PC-3 (cell line): Measurements from ENCODE around the gene ULBP2. TPM values are rescaled to one million over a fixed set of nuclear protein-coding genes. Genes with fewer than 3 reads are reported as not detected.
A peak's percentile ranks its signal among the peaks of the same experiment; 100 is the strongest.
"Not testable (repeated sequence)": the region's sequence is repeated elsewhere in the genome, so short reads cannot be mapped to it uniquely, and the experiment has no call there.

Experiments used
- ATAC-seq: fragments of 200-7000 bp; cut with Tn5 transposase; 2 replicates; pipeline ENCODE4 v1.9.1; 2020; ENCODE audit warnings: mild to moderate bottlenecking, moderate library complexity
- BruUV-seq: library from RNA; stranded (reverse); fragments of 400-500 nt; replicated peaks from 2 replicates; lab custom pipeline; 2021; lab: Mats Ljungman, UMichigan
- CTCF ChIA-PET: fragments of 300-600 bp; sonication (Branson Sonifier 250); formaldehyde crosslinking; loops from one replicate; lab custom pipeline; 2022; ENCODE audit warnings: antibody characterized with exemption; lab: Charles Lee
- POLR2A ChIA-PET: fragments of 300-600 bp; sonication (Branson Sonifier 250); formaldehyde crosslinking; loops from one replicate; lab custom pipeline; 2022; ENCODE audit warnings: antibody characterized with exemption; ENCODE audit not compliant: unreplicated experiment; lab: Charles Lee
- DNase-seq: peaks from one replicate; pipeline ENCODE4 v3.0.0-alpha.2; 2015
- H2AFZ ChIP-seq: fragments of 300-600 bp; sonication (generic); 2 replicates; pipeline ENCODE4 v1.6.0; 2016; ENCODE audit warnings: antibody characterized with exemption, low read length
- H3F3A ChIP-seq: fragments of 300-600 bp; sonication (generic); one replicate; pipeline ENCODE4 v1.6.0; 2017; ENCODE audit warnings: antibody characterized with exemption, low read length, control low read depth, mild to moderate bottlenecking; ENCODE audit not compliant: unreplicated experiment
- H3K27ac ChIP-seq: fragments of 300-600 bp; sonication (generic); 2 replicates; pipeline ENCODE4 v1.5.1; 2016; ENCODE audit warnings: mild to moderate bottlenecking, low read length
- H3K27me3 ChIP-seq: fragments of 300-600 bp; sonication (generic); 2 replicates; pipeline ENCODE4 v1.6.1; 2016; ENCODE audit warnings: low read length, mixed read lengths
- H3K36me3 ChIP-seq: fragments of 300-600 bp; sonication (generic); 2 replicates; pipeline ENCODE4 v1.6.1; 2016; ENCODE audit warnings: low read depth, mixed run types, low read length, mixed read lengths
- H3K4me1 ChIP-seq: fragments of 300-600 bp; sonication (generic); 2 replicates; pipeline ENCODE4 v1.5.1; 2016; ENCODE audit warnings: low read length; ENCODE audit not compliant: insufficient read depth
- H3K4me2 ChIP-seq: fragments of 300-600 bp; sonication (generic); 2 replicates; pipeline ENCODE4 v1.6.0; 2016; ENCODE audit warnings: low read length
- H3K4me3 ChIP-seq: fragments of 300-600 bp; sonication (generic); 2 replicates; pipeline ENCODE4 v1.5.1; 2016; ENCODE audit warnings: mild to moderate bottlenecking, low read length, mixed read lengths
- H3K79me2 ChIP-seq: fragments of 300-600 bp; sonication (generic); 2 replicates; pipeline ENCODE4 v1.6.1; 2017; ENCODE audit warnings: low read length, mixed read lengths
- H3K9ac ChIP-seq: fragments of 300-600 bp; sonication (generic); 2 replicates; pipeline ENCODE4 v1.6.0; 2016; ENCODE audit warnings: mild to moderate bottlenecking, low read length
- H3K9me2 ChIP-seq: fragments of 300-600 bp; sonication (generic); replicated peaks from 2 replicates; pipeline ENCODE4 v1.6.1; 2016; ENCODE audit warnings: mixed run types, low read length, mixed read lengths
- H3K9me3 ChIP-seq: fragments of 300-600 bp; sonication (generic); 2 replicates; pipeline ENCODE4 v1.6.1; 2016; ENCODE audit warnings: low read length, mixed read lengths
- H4K20me1 ChIP-seq: fragments of 300-600 bp; sonication (generic); 2 replicates; pipeline ENCODE4 v1.6.1; 2016; ENCODE audit warnings: low read length, mixed read lengths
- EZH2 ChIP-seq: fragments of 300-600 bp; sonication (generic); IDR thresholded peaks from one replicate; pipeline ENCODE4 v1.6.1; 2017; ENCODE audit warnings: antibody characterized with exemption, mild to moderate bottlenecking, low read length; ENCODE audit not compliant: unreplicated experiment
- EZH2phosphoT487 ChIP-seq: fragments of 300-600 bp; sonication (generic); IDR thresholded peaks from 2 replicates; pipeline ENCODE4 v1.6.1; 2018; ENCODE audit warnings: mild to moderate bottlenecking, antibody characterized with exemption, low read length, borderline replicate concordance
- intact Hi-C: fragments of 100-400 bp; cut with micrococcal nuclease; formaldehyde crosslinking; loops from 2 replicates; pipeline ENCODE4 v1.9.0; 2023
- total RNA-seq: library from RNA; depleted of rRNA; stranded (reverse); fragments of >200 nt; gene quantifications from 2 replicates; pipeline ENCODE4 v1.2.3, GENCODE V29; 2014
- TF ChIP-seq, protein P1 (sequence below): fragments of 300-600 bp; sonication (generic); conservative IDR thresholded peaks from 2 replicates; pipeline ENCODE4 v1.5.1; 2017; ENCODE audit warnings: antibody characterized with exemption, low read depth, mild to moderate bottlenecking, low read length

The ULBP2 gene
- total RNA-seq, 1 experiment from 2014 or later, result 8.1 TPM

DNA sequence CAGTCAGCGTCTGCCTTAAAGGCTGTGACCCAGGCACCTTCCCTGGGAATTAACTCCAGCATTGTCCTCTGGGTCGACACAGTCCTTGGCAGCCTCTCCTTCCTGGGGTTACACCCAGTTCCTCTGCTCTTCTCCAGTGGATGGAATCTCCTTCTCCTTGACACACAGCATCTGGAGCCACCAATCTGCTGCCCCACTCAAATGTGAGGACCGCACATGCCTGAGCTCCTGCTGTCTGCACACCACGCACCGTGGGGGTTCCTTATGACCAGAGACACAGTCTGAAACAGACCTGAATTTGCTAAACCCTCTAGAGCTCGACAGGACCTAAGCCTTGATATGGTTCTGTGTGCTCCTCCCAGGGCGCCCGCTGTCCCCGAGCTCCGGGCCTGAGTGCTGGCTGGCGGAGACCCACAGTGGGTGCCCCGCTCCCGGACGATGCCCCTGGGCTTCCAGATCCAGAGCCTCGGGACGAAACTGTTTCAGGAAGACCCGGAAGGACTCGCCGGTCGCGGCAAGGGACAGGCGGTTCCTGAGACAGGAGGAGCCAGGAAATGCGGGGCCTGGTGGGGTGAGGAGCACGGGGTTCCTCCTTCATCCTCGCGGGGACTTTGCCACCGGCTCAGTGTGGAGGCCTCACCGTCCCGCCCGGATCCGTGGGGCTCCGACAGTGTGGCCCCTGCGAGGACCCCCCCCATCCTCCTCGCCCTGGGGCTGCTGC is 16.4 kb upstream of the ULBP2 start:
- Histone ChIP-seq H3K9me3 (no peaks in the 10 kb centered on the region), H3K4me3 (peak overlapping the region; percentile 69), H3K4me2 (peak overlapping the region; percentile 80), H3F3A (no peaks in the 10 kb centered on the region), H3K4me1 (peaks cover 8% of the 10 kb centered on the region; the same call in 1 of the 2 replicates), H3K79me2 (no peaks in the 10 kb centered on the region), H3K9ac (0 out of 2 replicates have a peak overlapping the region, but pooled peaks have one; percentile 20), H4K20me1 (no peaks in the 10 kb centered on the region), H3K27me3 (no peaks in the 10 kb centered on the region), H2AFZ (peak overlapping the region; percentile 86), H3K27ac (no peak overlapping the region), H3K36me3 (no peaks in the 10 kb centered on the region; the same call in 1 of the 2 replicates), H3K9me2 (no peaks in the 10 kb centered on the region)
- peak; percentile 8 for ATAC-seq
- CTCF ChIA-PET, result no interaction called here
- intact Hi-C loops, result loop anchor here (5.0 to 10.0 kb wide), 2 partner anchors 203 to 381 kb away; partner anchors contain the start of gene PPIL4
- POLR2A ChIA-PET, result no interaction called here
- DNase-seq, result no peak
- TF ChIP-seq EZH2phosphoT487 (no peak), EZH2 (no peak)
- TF ChIP-seq, protein P1, sequence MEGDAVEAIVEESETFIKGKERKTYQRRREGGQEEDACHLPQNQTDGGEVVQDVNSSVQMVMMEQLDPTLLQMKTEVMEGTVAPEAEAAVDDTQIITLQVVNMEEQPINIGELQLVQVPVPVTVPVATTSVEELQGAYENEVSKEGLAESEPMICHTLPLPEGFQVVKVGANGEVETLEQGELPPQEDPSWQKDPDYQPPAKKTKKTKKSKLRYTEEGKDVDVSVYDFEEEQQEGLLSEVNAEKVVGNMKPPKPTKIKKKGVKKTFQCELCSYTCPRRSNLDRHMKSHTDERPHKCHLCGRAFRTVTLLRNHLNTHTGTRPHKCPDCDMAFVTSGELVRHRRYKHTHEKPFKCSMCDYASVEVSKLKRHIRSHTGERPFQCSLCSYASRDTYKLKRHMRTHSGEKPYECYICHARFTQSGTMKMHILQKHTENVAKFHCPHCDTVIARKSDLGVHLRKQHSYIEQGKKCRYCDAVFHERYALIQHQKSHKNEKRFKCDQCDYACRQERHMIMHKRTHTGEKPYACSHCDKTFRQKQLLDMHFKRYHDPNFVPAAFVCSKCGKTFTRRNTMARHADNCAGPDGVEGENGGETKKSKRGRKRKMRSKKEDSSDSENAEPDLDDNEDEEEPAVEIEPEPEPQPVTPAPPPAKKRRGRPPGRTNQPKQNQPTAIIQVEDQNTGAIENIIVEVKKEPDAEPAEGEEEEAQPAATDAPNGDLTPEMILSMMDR, result no peak
- no TSS peak for BruUV-seq

DNA sequence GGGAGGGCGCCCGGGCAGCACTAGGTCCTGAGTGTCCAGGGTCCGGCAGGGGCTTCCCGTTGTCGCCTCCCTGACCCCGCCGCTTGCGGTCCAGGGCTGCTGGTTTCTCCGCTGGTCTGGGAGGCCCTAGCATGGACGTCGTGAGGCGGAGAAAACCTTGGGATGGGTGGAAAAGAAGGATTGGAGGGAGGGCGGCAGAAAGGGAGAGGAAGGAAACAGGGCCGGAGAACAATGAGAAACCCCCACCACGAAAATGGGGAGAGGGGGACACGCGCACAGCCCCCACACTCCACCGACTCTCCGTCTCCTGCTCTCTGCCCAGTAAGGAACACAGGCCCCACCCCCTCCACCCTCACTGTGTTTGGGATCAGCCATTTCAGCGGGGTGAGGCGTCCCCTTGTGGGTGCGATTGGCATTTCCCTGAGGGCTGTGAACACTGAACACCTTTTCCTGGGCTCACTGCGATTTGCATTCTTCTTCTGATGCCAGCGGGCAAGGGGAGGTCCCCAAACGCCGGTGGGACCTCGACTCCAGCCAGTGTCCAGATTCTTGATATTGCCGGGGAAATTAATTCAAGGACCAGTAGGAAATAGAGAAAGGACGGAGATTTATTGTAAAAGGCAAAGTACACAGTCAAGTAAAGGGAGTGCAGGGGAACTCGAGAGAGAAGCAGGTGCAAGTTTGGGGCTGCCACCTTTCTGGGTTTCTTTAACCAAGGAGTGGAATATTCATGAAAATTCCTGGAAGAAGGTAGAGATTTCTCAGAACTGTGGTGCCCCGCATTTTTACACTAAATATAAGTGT is 15.6 kb upstream of the ULBP2 start:
- peak; percentile 81 for ATAC-seq
- Histone ChIP-seq H4K20me1 (no peaks in the 10 kb centered on the region), H3K4me3 (peak overlapping the region; percentile 69), H3K9me3 (no peaks in the 10 kb centered on the region), H3F3A (no peaks in the 10 kb centered on the region), H3K4me1 (peaks cover 8% of the 10 kb centered on the region; the same call in 1 of the 2 replicates), H3K27me3 (no peaks in the 10 kb centered on the region), H3K4me2 (peak overlapping the region; percentile 80), H2AFZ (peak overlapping the region; percentile 86), H3K27ac (no peak overlapping the region), H3K79me2 (no peaks in the 10 kb centered on the region), H3K9ac (0 out of 2 replicates have a peak overlapping the region, but pooled peaks have one; percentile 20), H3K36me3 (no peaks in the 10 kb centered on the region; the same call in 1 of the 2 replicates), H3K9me2 (no peaks in the 10 kb centered on the region)
- ChIA-PET CTCF (no interaction called here), POLR2A (no interaction called here)
- peak; percentile 80 for DNase-seq
- TSS peak; percentile 78 for BruUV-seq
- intact Hi-C loops, result loop anchor here (1.0 to 10.0 kb wide), 4 partner anchors 62 to 381 kb away; partner anchors contain the start of genes LRP11 and PPIL4
- TF ChIP-seq, protein P1, result peak; percentile 75
- TF ChIP-seq EZH2phosphoT487, result no peak

DNA sequence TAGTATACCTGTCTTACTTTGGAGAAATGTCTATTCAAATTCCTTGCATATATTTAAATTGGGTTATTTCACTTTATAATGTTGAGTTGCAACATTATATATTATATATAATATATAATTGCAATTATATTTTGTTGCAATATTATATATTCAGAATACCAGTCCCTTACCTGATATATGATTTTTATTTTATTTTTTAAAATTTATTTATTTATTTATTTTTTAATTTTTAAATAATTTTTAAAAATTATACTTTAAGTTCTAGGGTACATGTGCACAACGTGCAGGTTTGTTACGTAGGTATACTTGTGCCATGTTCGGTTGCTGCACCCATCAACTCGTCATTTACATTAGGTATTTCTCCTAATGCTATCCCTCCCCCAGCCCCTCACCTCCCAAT is 14.8 kb upstream of the ULBP2 start:
- POLR2A ChIA-PET, BruUV-seq, H3K4me3 ChIP-seq: not testable (repeated sequence)

More for the DNA sequence above, 14.8 kb upstream of the ULBP2 start:
- H3K9me3 ChIP-seq, DNase-seq, H3K9me2 ChIP-seq, H4K20me1 ChIP-seq, H3K27me3 ChIP-seq, H3K4me2 ChIP-seq, H3K9ac ChIP-seq, H3K27ac ChIP-seq, H2AFZ ChIP-seq, H3K79me2 ChIP-seq, CTCF ChIA-PET, ATAC-seq, H3F3A ChIP-seq, H3K4me1 ChIP-seq, H3K36me3 ChIP-seq: not testable (repeated sequence)
- intact Hi-C loops, result loop anchor here (5.0 to 10.0 kb wide), 2 partner anchors 205 to 382 kb away; partner anchors contain the start of gene PPIL4
